Activated naive CD8-positive, alpha-beta T cell treated with anti-CD3 and anti-CD28 coated beads for 36 hours (primary cell): Measurements from ENCODE around the gene MOCS2. TPM values are rescaled to one million over a fixed set of nuclear protein-coding genes. Genes with fewer than 3 reads are reported as not detected.
A peak's percentile ranks its signal among the peaks of the same experiment; 100 is the strongest.

Source experiments
- DNase-seq: peaks from one replicate; pipeline ENCODE4 v3.0.0; 2021
- H3K27ac Mint-ChIP-seq: one replicate; pipeline ENCODE4 v1.8.0; 2022; ENCODE audit warnings: mild to moderate bottlenecking, moderate library complexity, mixed read lengths
- H3K27me3 Mint-ChIP-seq: one replicate; pipeline ENCODE4 v1.8.0; 2022; ENCODE audit warnings: mild to moderate bottlenecking, mixed read lengths
- H3K36me3 Mint-ChIP-seq: one replicate; pipeline ENCODE4 v1.8.0; 2021; ENCODE audit warnings: mild to moderate bottlenecking, mixed read lengths
- H3K4me1 Mint-ChIP-seq: one replicate; pipeline ENCODE4 v1.8.0; 2021; ENCODE audit warnings: mixed read lengths
- H3K4me3 Mint-ChIP-seq: one replicate; pipeline ENCODE4 v1.8.0; 2022; ENCODE audit warnings: mild to moderate bottlenecking, moderate library complexity, mixed read lengths
- H3K9me3 Mint-ChIP-seq: one replicate; pipeline ENCODE4 v1.8.0; 2022; ENCODE audit warnings: mixed read lengths
- total RNA-seq, 2 experiments: library from RNA; stranded (reverse); gene quantifications; one replicate each; pipeline ENCODE4 v1.2.3, GENCODE V29; 2021

The MOCS2 gene
- total RNA-seq, 2 experiments from 2014 or later: 27.0 to 32.0 TPM

GRCh38 chr5:53110156-53110555 is 599 bp upstream of the MOCS2 start:
- Mint-ChIP-seq H3K9me3 (no peaks in the 10 kb centered on the region), H3K4me3 (peak overlapping the region; percentile 89), H3K36me3 (peaks cover 19% of the 10 kb centered on the region), H3K27ac (peak overlapping the region; percentile 87), H3K27me3 (no peaks in the 10 kb centered on the region), H3K4me1 (peaks cover 32% of the 10 kb centered on the region)
- no peak for DNase-seq

- peaks cover 35% of the 10 kb centered on the region for H3K4me1 Mint-ChIP-seq
- no peak for DNase-seq
Measured at GRCh38 chr5:53109056-53109442, 508 bp downstream of the MOCS2 start.

GRCh38 chr5:53105611-53106300 is 3.8 kb downstream of the MOCS2 start:
- Mint-ChIP-seq H3K4me3 (no peak overlapping the region), H3K4me1 (peaks cover 30% of the 10 kb centered on the region), H3K27ac (no peak overlapping the region), H3K27me3 (no peaks in the 10 kb centered on the region), H3K36me3 (peaks cover 24% of the 10 kb centered on the region), H3K9me3 (no peaks in the 10 kb centered on the region)
- no peak for DNase-seq

More at GRCh38 chr5:53109056-53109442, 508 bp downstream of the MOCS2 start:
- Mint-ChIP-seq H3K36me3 (peaks cover 18% of the 10 kb centered on the region), H3K4me3 (peak overlapping the region; percentile 89), H3K27ac (peak overlapping the region; percentile 87), H3K9me3 (no peaks in the 10 kb centered on the region), H3K27me3 (no peaks in the 10 kb centered on the region)

GRCh38 chr5:53100606-53101005 is 9.0 kb downstream of the MOCS2 start:
- no peak for DNase-seq
- H3K27me3 Mint-ChIP-seq: no peaks in the 10 kb centered on the region
- peaks cover 16% of the 10 kb centered on the region for H3K36me3 Mint-ChIP-seq
- H3K9me3 Mint-ChIP-seq: no peaks in the 10 kb centered on the region
- H3K4me1 Mint-ChIP-seq: peaks cover 8% of the 10 kb centered on the region
- no peak overlapping the region for H3K4me3 Mint-ChIP-seq
- no peak overlapping the region for H3K27ac Mint-ChIP-seq

GRCh38 chr5:53099546-53099945 is 10.0 kb downstream of the MOCS2 start:
- Mint-ChIP-seq H3K36me3 (peaks cover 11% of the 10 kb centered on the region), H3K9me3 (no peaks in the 10 kb centered on the region), H3K27ac (peak overlapping the region; percentile 49), H3K4me1 (no peaks in the 10 kb centered on the region), H3K4me3 (no peak overlapping the region), H3K27me3 (no peaks in the 10 kb centered on the region)
- DNase-seq: no peak

- DNase-seq: peak; percentile 54
- Mint-ChIP-seq H3K27me3 (no peaks in the 10 kb centered on the region), H3K27ac (no peak overlapping the region), H3K9me3 (no peaks in the 10 kb centered on the region), H3K4me3 (no peak overlapping the region), H3K4me1 (peaks cover 3% of the 10 kb centered on the region), H3K36me3 (peaks cover 4% of the 10 kb centered on the region)
Measured at GRCh38 chr5:53095931-53096525, 13.5 kb downstream of the MOCS2 start.

GRCh38 chr5:53095217-53095616 is 14.3 kb downstream of the MOCS2 start:
- no peak for DNase-seq
- H3K9me3 Mint-ChIP-seq: no peaks in the 10 kb centered on the region
- H3K4me1 Mint-ChIP-seq: peaks cover 11% of the 10 kb centered on the region
- H3K27me3 Mint-ChIP-seq: no peaks in the 10 kb centered on the region
- H3K36me3 Mint-ChIP-seq: peaks cover 4% of the 10 kb centered on the region
- H3K27ac Mint-ChIP-seq: no peak overlapping the region
- no peak overlapping the region for H3K4me3 Mint-ChIP-seq

- Mint-ChIP-seq H3K27me3 (no peaks in the 10 kb centered on the region), H3K36me3 (peaks cover 3% of the 10 kb centered on the region), H3K9me3 (no peaks in the 10 kb centered on the region), H3K4me1 (peaks cover 25% of the 10 kb centered on the region), H3K27ac (no peak overlapping the region), H3K4me3 (no peak overlapping the region)
- no peak for DNase-seq
Measured at GRCh38 chr5:53092242-53092641, 17.3 kb downstream of the MOCS2 start.

- DNase-seq: no peak
- Mint-ChIP-seq H3K27ac (no peak overlapping the region), H3K4me3 (no peak overlapping the region), H3K27me3 (no peaks in the 10 kb centered on the region), H3K36me3 (peaks cover 3% of the 10 kb centered on the region), H3K4me1 (peaks cover 25% of the 10 kb centered on the region), H3K9me3 (no peaks in the 10 kb centered on the region)
Measured at GRCh38 chr5:53091289-53091688, 18.3 kb downstream of the MOCS2 start.

- peak overlapping the region; percentile 29 for H3K27ac Mint-ChIP-seq
- DNase-seq: peak; percentile 35
- H3K27me3 Mint-ChIP-seq: no peaks in the 10 kb centered on the region
- H3K4me1 Mint-ChIP-seq: peaks cover 25% of the 10 kb centered on the region
- H3K9me3 Mint-ChIP-seq: no peaks in the 10 kb centered on the region
- peaks cover 1% of the 10 kb centered on the region for H3K36me3 Mint-ChIP-seq
- H3K4me3 Mint-ChIP-seq: no peak overlapping the region
Measured at GRCh38 chr5:53090229-53090628, 19.3 kb downstream of the MOCS2 start.

- no peak for DNase-seq
- Mint-ChIP-seq H3K4me3 (peak overlapping the region; percentile 2), H3K4me1 (peaks cover 30% of the 10 kb centered on the region)
Measured at GRCh38 chr5:53089481-53089991, 20.0 kb downstream of the MOCS2 start.

GRCh38 chr5:53087621-53088121 is 21.9 kb downstream of the MOCS2 start:
- H3K4me1 Mint-ChIP-seq: peaks cover 37% of the 10 kb centered on the region
- no peak overlapping the region for H3K4me3 Mint-ChIP-seq
- peak overlapping the region; percentile 31 for H3K27ac Mint-ChIP-seq
- no peaks in the 10 kb centered on the region for H3K9me3 Mint-ChIP-seq
- peaks cover 4% of the 10 kb centered on the region for H3K27me3 Mint-ChIP-seq
- no peak for DNase-seq
- H3K36me3 Mint-ChIP-seq: peaks cover 1% of the 10 kb centered on the region

More at GRCh38 chr5:53089481-53089991, 20.0 kb downstream of the MOCS2 start:
- Mint-ChIP-seq H3K27me3 (no peaks in the 10 kb centered on the region), H3K27ac (peak overlapping the region; percentile 77), H3K36me3 (peaks cover 1% of the 10 kb centered on the region), H3K9me3 (no peaks in the 10 kb centered on the region)

GRCh38 chr5:53087171-53087570 is 22.4 kb downstream of the MOCS2 start:
- H3K27me3 Mint-ChIP-seq: peaks cover 7% of the 10 kb centered on the region
- H3K9me3 Mint-ChIP-seq: no peaks in the 10 kb centered on the region
- H3K4me3 Mint-ChIP-seq: no peak overlapping the region
- peaks cover 1% of the 10 kb centered on the region for H3K36me3 Mint-ChIP-seq
- no peak for DNase-seq
- H3K27ac Mint-ChIP-seq: no peak overlapping the region
- peaks cover 37% of the 10 kb centered on the region for H3K4me1 Mint-ChIP-seq

- Mint-ChIP-seq H3K4me1 (peaks cover 27% of the 10 kb centered on the region), H3K27ac (no peak overlapping the region), H3K4me3 (no peak overlapping the region), H3K36me3 (peaks cover 1% of the 10 kb centered on the region), H3K9me3 (no peaks in the 10 kb centered on the region), H3K27me3 (peaks cover 15% of the 10 kb centered on the region)
- no peak for DNase-seq
Measured at GRCh38 chr5:53084546-53085255, 24.9 kb downstream of the MOCS2 start.

GRCh38 chr5:53083927-53084326 is 25.6 kb downstream of the MOCS2 start:
- H3K4me3 Mint-ChIP-seq: no peak overlapping the region
- no peaks in the 10 kb centered on the region for H3K9me3 Mint-ChIP-seq
- H3K27ac Mint-ChIP-seq: no peak overlapping the region
- peaks cover 15% of the 10 kb centered on the region for H3K27me3 Mint-ChIP-seq
- H3K36me3 Mint-ChIP-seq: peaks cover 1% of the 10 kb centered on the region
- DNase-seq: no peak
- H3K4me1 Mint-ChIP-seq: peaks cover 19% of the 10 kb centered on the region
